HTR-8/SVneo (cell line): ENCODE measurements around the gene STXBP1.
A peak's percentile ranks its signal among the peaks of the same experiment; 100 is the strongest.
"Not testable (repeated sequence)": the region's sequence is repeated elsewhere in the genome, so short reads cannot be mapped to it uniquely, and the experiment has no call there.

ENCODE experiments used
- DNase-seq: peaks from one replicate; pipeline ENCODE4 v3.0.0; 2011; ENCODE audit warnings: low spot score, mixed read lengths; ENCODE audit not compliant: insufficient read length
- FAIRE-seq: peaks from 2 replicates; lab custom pipeline; 2011; peaks lifted over from hg19 to GRCh38; lab: Jason Lieb, UNC

Gene STXBP1

GRCh38 chr9:127608104-127608966 is 3.7 kb upstream of the STXBP1 start:
- DNase-seq (peak; percentile 67), FAIRE-seq (peak; percentile 54)

- no peak for FAIRE-seq
- DNase-seq = no peak
Observed at GRCh38 chr9:127611603-127611898, 526 bp upstream of the STXBP1 start.

GRCh38 chr9:127612939-127613582 is 984 bp downstream of the STXBP1 start:
- DNase-seq = peak; percentile 53
- FAIRE-seq = no peak

GRCh38 chr9:127613583-127613954 is 1.5 kb downstream of the STXBP1 start:
- DNase-seq (no peak), FAIRE-seq (no peak)

GRCh38 chr9:127614961-127615360 is 2.9 kb downstream of the STXBP1 start:
- no peak for DNase-seq
- no peak for FAIRE-seq

GRCh38 chr9:127621339-127621970 is 9.4 kb downstream of the STXBP1 start:
- not testable (repeated sequence) for DNase-seq, FAIRE-seq

GRCh38 chr9:127626752-127627493 is 14.8 kb downstream of the STXBP1 start:
- DNase-seq (no peak), FAIRE-seq (no peak)

GRCh38 chr9:127627494-127627855 is 15.4 kb downstream of the STXBP1 start:
- DNase-seq (no peak), FAIRE-seq (no peak)

GRCh38 chr9:127628758-127629467 is 16.8 kb downstream of the STXBP1 start:
- FAIRE-seq (no peak), DNase-seq (no peak)

GRCh38 chr9:127629468-127630081 is 17.5 kb downstream of the STXBP1 start:
- DNase-seq (no peak), FAIRE-seq (no peak)

- DNase-seq (no peak), FAIRE-seq (no peak)
Observed at GRCh38 chr9:127633216-127633862, 21.3 kb downstream of the STXBP1 start.

- DNase-seq = no peak
Observed at GRCh38 chr9:127634021-127634420, 21.9 kb downstream of the STXBP1 start.

GRCh38 chr9:127634698-127635097 is 22.6 kb downstream of the STXBP1 start:
- no peak for DNase-seq
- no peak for FAIRE-seq

More at GRCh38 chr9:127634021-127634420, 21.9 kb downstream of the STXBP1 start:
- no peak for FAIRE-seq

GRCh38 chr9:127635201-127635735 is 23.2 kb downstream of the STXBP1 start:
- no peak for DNase-seq
- no peak for FAIRE-seq

GRCh38 chr9:127637322-127637847 is 25.3 kb downstream of the STXBP1 start:
- FAIRE-seq (no peak), DNase-seq (peak; percentile 54)

GRCh38 chr9:127640908-127641545 is 28.9 kb downstream of the STXBP1 start:
- DNase-seq (no peak), FAIRE-seq (no peak)

GRCh38 chr9:127642082-127642740 is 30.1 kb downstream of the STXBP1 start:
- DNase-seq = no peak
- FAIRE-seq = no peak
